AG09309 (cell line): ENCODE data around the gene DEXI.

ENCODE experiments used
- DNase-seq: peaks from one replicate; pipeline ENCODE4 v3.0.0-alpha.2; 2010; ENCODE audit warnings: low read depth
- H3K4me3 ChIP-seq: 2 replicates; pipeline ENCODE4 v1.5.1; 2011; ENCODE audit warnings: mild to moderate bottlenecking, low read depth, low read length, moderate library complexity; ENCODE audit not compliant: control insufficient read depth
- CTCF ChIP-seq: IDR thresholded peaks from 2 replicates; pipeline ENCODE4 v1.5.1; 2011; ENCODE audit warnings: mild to moderate bottlenecking, low read depth, low read length, inconsistent platforms; ENCODE audit not compliant: insufficient read depth, control insufficient read depth; ENCODE audit errors: missing control alignments

The DEXI gene

GRCh38 chr16:10885246-10885645 is 57.0 kb downstream of the DEXI start:
- no peak for DNase-seq
- H3K4me3 ChIP-seq: no peak overlapping the region
- no peak for TF ChIP-seq CTCF

- no peak overlapping the region for H3K4me3 ChIP-seq
- DNase-seq: no peak
- no peak for TF ChIP-seq CTCF
These were observed 59.3 kb downstream of the DEXI start for GRCh38 chr16:10883004-10883403.

- TF ChIP-seq CTCF: no peak
- H3K4me3 ChIP-seq: no peak overlapping the region
- no peak for DNase-seq
These were observed 60.7 kb downstream of the DEXI start for GRCh38 chr16:10881479-10882030.

- H3K4me3 ChIP-seq: no peak overlapping the region
- TF ChIP-seq CTCF: no peak
- DNase-seq: no peak
These were observed 61.4 kb downstream of the DEXI start for GRCh38 chr16:10880594-10881452.

GRCh38 chr16:10879681-10880589 is 62.3 kb downstream of the DEXI start:
- H3K4me3 ChIP-seq: no peak overlapping the region
- no peak for DNase-seq
- TF ChIP-seq CTCF: no peak
